Measurements from ENCODE around the gene PHRF1.
"Not testable (repeated sequence)": the region's sequence is repeated elsewhere in the genome, so short reads cannot be mapped to it uniquely, and the experiment has no call there.

The PHRF1 gene

GRCh38 chr11:635945-636510, 59.8 kb downstream of the PHRF1 start:
- no peak for DNase-seq (ENCODE audit: low read depth)

- DNase-seq (ENCODE audit: low read depth) = no peak
These were observed 60.5 kb downstream of the PHRF1 start, which contains the start of gene DRD4 for GRCh38 chr11:636511-637332. Gene DRD4, plus strand, starts transcription at chr11:637269. Its CDS starts 36 bp downstream, at chr11:637305.

- DNase-seq (ENCODE audit: low read depth) = no peak
These were observed 61.0 kb downstream of the PHRF1 start for GRCh38 chr11:637333-637592.

GRCh38 chr11:637593-638521, 61.6 kb downstream of the PHRF1 start:
- no peak for DNase-seq (ENCODE audit: low read depth)

GRCh38 chr11:638631-639331, 62.5 kb downstream of the PHRF1 start:
- DNase-seq (ENCODE audit: low read depth) = no peak

- no peak for DNase-seq (ENCODE audit: low read depth)
These were observed 63.2 kb downstream of the PHRF1 start for GRCh38 chr11:639332-639955.

- no peak for DNase-seq (ENCODE audit: low read depth)
These were observed 63.9 kb downstream of the PHRF1 start for GRCh38 chr11:640021-640706.

GRCh38 chr11:641806-642370, 65.6 kb downstream of the PHRF1 start:
- no peak for DNase-seq (ENCODE audit: low read depth)

GRCh38 chr11:643366-643765, 67.1 kb downstream of the PHRF1 start:
- no peak for DNase-seq (ENCODE audit: low read depth)

- DNase-seq (ENCODE audit: low read depth) = no peak
These were observed 67.8 kb downstream of the PHRF1 start for GRCh38 chr11:643849-644738.

GRCh38 chr11:645536-645935, 69.3 kb downstream of the PHRF1 start:
- no peak for DNase-seq (ENCODE audit: low read depth)

GRCh38 chr11:646214-646613, 69.9 kb downstream of the PHRF1 start:
- no peak for DNase-seq (ENCODE audit: low read depth)

- not testable (repeated sequence) for DNase-seq (ENCODE audit: low read depth)
These were observed 71.4 kb downstream of the PHRF1 start for GRCh38 chr11:647672-648158.

GRCh38 chr11:650482-650881, 74.2 kb downstream of the PHRF1 start:
- DNase-seq (ENCODE audit: low read depth) = peak; percentile 28

- not testable (repeated sequence) for DNase-seq (ENCODE audit: low read depth)
These were observed 76.9 kb downstream of the PHRF1 start for GRCh38 chr11:653136-653535.

GRCh38 chr11:653837-654236, 77.6 kb downstream of the PHRF1 start:
- DNase-seq (ENCODE audit: low read depth) = no peak

- DNase-seq (ENCODE audit: low read depth) = not testable (repeated sequence)
These were observed 78.2 kb downstream of the PHRF1 start for GRCh38 chr11:654444-654843.

- no peak for DNase-seq (ENCODE audit: low read depth)
These were observed 78.9 kb downstream of the PHRF1 start for GRCh38 chr11:655036-655726.

GRCh38 chr11:656426-656825, 80.2 kb downstream of the PHRF1 start:
- no peak for DNase-seq (ENCODE audit: low read depth)

All from ELR (cell line).